Anterior cingulate cortex (tissue), 58 donors: ENCODE results near the gene ZNF565.
"Not testable (repeated sequence)": the region's sequence is repeated elsewhere in the genome, so short reads cannot be mapped to it uniquely, and the experiment has no call there.

Experiments used
- DNase-seq, 58 donors: peaks; one replicate each; lab custom pipeline; 2025; lab: John Stamatoyannopoulos, UW

ZNF565 gene

GRCh38 chr19:36152352-36153091 is 61.9 kb downstream of the ZNF565 start, which contains the start of gene COX7A1:
Gene COX7A1 (minus strand): TSS chr19:36152447. CDS start chr19:36152407, 40 bp downstream.
- peak in 14 of 58 donors; percentile 7 to 47 (median 19) for DNase-seq

- no peak for DNase-seq
Observed at GRCh38 chr19:36152019-36152351, 62.5 kb downstream of the ZNF565 start.

GRCh38 chr19:36151144-36152018 is 63.1 kb downstream of the ZNF565 start:
- DNase-seq: peak in 3 of 58 donors; percentile 3 to 24 (median 16)

GRCh38 chr19:36150586-36150985 is 63.9 kb downstream of the ZNF565 start:
- no peak for DNase-seq

GRCh38 chr19:36149673-36150406 is 64.6 kb downstream of the ZNF565 start:
- DNase-seq: no peak

GRCh38 chr19:36144624-36145023 is 69.8 kb downstream of the ZNF565 start:
- DNase-seq: no peak

GRCh38 chr19:36142496-36142895 is 72.0 kb downstream of the ZNF565 start:
- no peak for DNase-seq

- no peak for DNase-seq
Observed at GRCh38 chr19:36142046-36142445, 72.4 kb downstream of the ZNF565 start.

GRCh38 chr19:36141039-36141927 is 73.2 kb downstream of the ZNF565 start:
- peak in 51 of 58 donors; percentile 13 to 79 (median 56) for DNase-seq

GRCh38 chr19:36140304-36141038 is 74.0 kb downstream of the ZNF565 start:
- peak in 23 of 58 donors; percentile 15 to 65 (median 50) for DNase-seq

- DNase-seq: peak; percentile 78 to 99 (median 95)
Observed at GRCh38 chr19:36139473-36140303, 74.8 kb downstream of the ZNF565 start, which contains the start of gene CAPNS1. Gene CAPNS1 (plus strand): TSS chr19:36140066. CDS start chr19:36141012, 946 bp downstream.

GRCh38 chr19:36139120-36139472 is 75.4 kb downstream of the ZNF565 start:
- no peak for DNase-seq

- peak in 3 of 58 donors; percentile 11 to 56 (median 19) for DNase-seq
Observed at GRCh38 chr19:36136964-36137686, 77.3 kb downstream of the ZNF565 start.

GRCh38 chr19:36134867-36135266 is 79.6 kb downstream of the ZNF565 start:
- DNase-seq: not testable (repeated sequence)
